GM10266 (cell line): Measurements from ENCODE around the gene HSFX3.
"Not testable (repeated sequence)": the region's sequence is repeated elsewhere in the genome, so short reads cannot be mapped to it uniquely, and the experiment has no call there.

ENCODE experiments used
- DNase-seq: peaks from one replicate; pipeline ENCODE4 v3.0.0; 2012; ENCODE audit errors: extremely low spot score
- TF ChIP-seq, protein P1 (sequence below): IDR thresholded peaks from 2 replicates; pipeline ENCODE4 v1.5.1; 2012; ENCODE audit warnings: mild to moderate bottlenecking, low read depth; ENCODE audit not compliant: control insufficient read depth, insufficient read depth; ENCODE audit errors: missing control alignments

HSFX3 gene

DNA sequence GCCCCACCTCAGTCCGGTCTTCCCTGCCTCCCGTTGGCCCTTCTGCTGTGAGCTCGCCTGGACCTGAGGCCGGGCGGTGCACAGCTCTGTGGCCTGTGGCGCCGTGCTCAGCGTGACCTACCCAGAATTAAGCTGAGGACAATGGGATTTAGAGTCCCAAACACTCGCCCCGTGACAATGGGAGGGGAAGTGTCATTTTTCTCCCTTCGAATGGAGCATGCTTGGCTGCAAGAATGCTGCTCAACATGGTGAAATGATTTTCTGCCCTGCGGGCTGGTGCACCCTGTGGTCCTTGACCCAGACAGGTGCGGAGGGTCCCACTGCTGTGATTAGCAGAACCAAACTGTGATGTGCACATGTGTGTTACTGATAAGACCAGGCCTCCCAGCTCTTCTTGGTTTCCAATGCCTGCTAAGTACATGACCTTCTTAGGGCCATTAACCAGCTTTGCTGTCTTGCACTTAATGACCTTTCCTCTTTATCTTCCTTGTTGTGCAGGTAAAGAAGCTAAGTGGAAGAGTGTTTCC lies 8.1 kb downstream of the HSFX3 start:
- DNase-seq = no peak
- TF ChIP-seq, protein P1, sequence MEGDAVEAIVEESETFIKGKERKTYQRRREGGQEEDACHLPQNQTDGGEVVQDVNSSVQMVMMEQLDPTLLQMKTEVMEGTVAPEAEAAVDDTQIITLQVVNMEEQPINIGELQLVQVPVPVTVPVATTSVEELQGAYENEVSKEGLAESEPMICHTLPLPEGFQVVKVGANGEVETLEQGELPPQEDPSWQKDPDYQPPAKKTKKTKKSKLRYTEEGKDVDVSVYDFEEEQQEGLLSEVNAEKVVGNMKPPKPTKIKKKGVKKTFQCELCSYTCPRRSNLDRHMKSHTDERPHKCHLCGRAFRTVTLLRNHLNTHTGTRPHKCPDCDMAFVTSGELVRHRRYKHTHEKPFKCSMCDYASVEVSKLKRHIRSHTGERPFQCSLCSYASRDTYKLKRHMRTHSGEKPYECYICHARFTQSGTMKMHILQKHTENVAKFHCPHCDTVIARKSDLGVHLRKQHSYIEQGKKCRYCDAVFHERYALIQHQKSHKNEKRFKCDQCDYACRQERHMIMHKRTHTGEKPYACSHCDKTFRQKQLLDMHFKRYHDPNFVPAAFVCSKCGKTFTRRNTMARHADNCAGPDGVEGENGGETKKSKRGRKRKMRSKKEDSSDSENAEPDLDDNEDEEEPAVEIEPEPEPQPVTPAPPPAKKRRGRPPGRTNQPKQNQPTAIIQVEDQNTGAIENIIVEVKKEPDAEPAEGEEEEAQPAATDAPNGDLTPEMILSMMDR = no peak

DNA sequence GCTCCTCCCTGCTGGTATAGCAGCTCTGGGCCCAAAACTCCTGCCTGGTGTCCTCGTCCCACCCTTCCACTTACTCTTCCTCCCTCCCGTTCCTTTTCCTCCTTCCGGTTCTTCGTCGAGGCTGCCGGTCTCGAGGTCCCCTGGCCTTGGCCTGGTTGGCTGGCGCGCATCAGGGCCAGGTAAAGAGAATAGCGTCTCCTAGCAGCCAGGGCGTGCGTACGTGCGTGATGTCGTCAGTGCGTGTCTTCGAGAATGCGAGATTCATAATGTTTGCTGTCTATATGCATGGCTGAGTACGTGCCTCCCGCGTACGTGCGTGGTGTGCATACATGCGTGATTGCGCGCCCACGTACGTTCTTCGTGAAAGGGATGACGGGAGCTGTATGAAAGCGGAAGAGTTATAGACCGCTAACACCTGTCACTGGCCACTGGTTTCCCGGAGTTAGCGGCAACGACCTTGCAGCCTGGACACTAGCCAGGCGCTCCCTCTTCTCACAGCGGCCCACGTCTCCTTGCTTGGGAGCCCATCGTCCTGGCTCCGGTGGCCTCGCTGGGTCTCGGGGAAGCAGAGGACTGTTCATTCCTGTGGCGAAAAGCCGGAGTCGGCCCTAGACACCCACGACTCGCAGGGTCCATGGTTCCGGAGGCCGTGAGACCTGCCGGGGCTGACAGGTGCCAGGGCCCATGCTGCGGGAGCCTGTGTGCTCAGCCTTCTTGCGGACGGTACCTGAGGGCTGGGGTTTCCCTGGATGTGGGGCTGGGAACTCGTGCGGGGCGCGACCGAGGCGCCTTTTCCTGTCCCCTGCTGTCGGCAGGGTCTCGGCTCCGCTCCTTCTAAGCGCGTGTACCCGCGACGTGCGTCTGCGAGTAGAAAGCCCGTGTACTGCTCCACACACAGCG lies 8.9 kb downstream of the HSFX3 start, which contains the start of gene EOLA1:
Gene EOLA1 (plus strand): TSS at position 392 of the 900 bp plus-strand sequence. CDS start 4,619 bp downstream, outside the sequence.
- TF ChIP-seq, protein P1 = no peak
- peak; percentile 59 for DNase-seq

DNA sequence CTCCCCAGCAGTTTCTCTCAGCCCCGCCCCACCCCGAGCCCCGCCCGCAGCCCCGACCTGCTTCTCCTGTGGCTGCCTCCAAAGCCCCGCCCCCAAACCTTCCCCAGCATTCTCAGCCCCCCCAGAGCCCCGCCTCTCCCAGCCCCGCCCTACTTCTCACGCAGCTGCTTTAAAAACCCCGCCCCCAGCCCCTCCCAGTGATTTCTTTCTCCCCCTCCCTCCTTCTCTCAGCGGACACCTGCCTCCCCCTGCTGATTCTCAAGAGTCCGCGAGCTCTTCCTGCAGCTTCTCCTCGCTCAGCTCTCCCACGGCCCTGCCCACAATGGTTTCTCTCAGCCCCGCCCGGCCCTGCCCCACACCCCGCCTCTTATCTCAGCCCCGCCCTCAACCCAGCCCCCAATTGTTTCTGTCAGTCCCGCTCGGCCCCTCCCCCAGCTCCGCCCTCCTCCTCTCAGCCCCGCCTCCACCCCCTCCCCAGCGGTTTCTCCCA lies 9.5 kb downstream of the HSFX3 start:
- DNase-seq = peak; percentile 80
- TF ChIP-seq, protein P1 = no peak

DNA sequence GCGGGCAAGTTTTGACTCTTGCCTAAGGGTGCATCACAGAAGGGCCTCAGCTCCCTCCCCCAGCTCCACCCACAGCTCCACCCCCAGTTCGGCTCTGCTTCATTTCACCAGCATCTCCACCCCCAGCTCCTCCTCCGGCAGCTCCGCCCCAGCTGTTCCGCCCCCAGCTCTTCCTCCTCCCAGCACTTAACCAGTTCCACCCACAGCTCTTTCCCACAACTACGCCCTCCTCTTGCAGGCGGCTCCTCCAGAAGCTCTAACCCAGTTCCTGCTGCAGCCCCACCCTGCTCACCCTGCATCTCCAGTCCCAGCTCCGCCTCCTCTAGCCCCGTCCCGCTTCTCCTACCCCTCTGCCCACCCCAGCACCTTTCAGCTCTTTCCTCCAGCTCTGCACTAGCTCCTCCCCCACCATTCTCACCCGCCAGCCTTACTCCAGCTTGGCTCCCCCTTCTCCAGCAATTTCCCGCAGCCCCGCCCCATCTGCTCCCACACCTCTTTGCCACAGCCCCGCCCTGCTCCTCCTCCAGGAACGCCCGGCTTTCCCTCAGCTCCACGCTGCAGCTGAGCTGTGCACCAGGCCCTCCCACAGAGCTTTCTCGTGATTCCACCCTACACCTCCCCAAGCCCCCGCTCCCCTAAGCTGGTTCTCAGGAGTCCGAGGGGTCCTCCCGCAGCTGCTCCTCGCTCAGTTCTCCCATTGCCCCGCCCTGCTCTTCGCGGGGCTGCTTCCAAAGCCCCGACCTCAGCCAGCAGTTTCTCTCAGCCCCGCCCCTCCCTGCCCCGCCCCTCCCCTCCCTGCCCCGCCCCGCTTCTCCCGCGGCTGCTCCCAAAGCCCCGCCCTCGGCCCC lies 10.2 kb downstream of the HSFX3 start:
- TF ChIP-seq, protein P1 = no peak
- peak; percentile 55 for DNase-seq

DNA sequence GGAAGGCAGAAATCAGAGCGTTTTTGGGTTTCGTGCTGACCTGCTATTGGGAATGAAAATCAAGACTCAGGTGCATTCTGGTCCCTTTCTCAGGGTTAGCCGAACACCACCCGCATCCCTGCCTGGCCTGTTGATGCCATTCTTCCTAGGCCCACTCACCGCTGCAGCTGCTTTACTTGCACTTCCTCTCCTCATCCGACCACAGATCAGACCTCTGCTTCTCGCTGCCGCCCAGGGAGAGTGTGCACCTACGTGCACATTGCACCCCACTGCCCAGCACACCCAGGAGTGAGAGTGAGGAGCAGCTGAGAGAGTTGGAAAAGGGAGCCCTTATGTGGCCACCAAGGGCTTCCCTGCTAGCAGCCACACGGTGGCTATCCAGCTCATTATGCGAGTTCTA lies 12.2 kb downstream of the HSFX3 start:
- DNase-seq = not testable (repeated sequence)

DNA sequence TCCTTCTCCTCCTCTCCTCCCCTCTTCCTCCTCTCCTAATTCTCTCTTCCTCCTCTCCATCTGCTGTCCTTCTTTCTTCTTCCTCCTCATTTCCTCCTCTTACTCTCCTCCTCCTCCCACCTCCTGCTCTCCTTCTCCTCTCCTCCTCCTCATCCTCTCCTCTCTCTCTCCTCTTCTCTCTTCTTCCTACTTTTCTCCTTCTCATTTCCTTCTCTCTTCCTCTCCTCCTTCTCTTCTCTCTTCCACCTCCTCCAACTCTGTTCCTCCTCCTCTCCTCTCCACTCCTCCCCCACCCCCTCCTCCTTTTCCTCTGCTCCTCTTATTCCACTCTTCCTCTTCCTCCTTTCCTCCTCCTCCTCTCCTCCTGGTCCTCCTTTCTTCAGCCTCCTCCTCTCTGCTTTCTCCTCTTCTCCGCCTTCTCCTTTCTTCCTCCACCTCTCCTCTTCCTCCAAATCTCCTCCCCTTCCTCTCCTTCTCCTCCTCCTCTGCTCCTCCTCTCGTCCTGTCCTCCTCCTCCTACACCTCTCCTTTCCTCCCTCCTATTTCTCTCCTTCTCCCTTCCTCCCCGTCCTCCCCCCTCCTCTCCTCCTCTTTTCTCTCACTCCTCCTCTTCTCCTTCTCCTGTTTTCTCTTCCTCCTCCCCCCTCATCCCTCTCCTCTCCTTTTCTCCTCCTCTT lies 14.7 kb downstream of the HSFX3 start:
- DNase-seq = not testable (repeated sequence)

DNA sequence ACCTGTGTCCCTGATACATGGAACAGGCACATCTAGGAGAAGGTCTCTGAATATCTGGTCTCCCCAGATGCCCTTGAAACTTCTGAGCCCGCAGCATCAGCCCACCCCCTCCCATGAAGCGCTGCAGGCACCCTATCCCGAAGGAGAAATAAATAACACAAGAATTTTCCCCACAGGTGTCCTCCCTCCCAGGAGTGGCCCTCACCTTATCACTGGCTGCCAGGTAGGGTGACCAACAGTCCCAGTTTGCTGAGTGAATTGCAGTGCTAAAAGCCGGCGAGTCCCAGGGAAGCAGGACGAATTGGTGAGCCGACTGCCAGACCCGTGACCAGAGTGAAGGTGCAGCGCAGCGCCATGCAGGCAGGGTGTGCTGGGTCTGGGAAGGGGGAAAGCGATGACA lies 15.7 kb downstream of the HSFX3 start:
- DNase-seq = not testable (repeated sequence)

DNA sequence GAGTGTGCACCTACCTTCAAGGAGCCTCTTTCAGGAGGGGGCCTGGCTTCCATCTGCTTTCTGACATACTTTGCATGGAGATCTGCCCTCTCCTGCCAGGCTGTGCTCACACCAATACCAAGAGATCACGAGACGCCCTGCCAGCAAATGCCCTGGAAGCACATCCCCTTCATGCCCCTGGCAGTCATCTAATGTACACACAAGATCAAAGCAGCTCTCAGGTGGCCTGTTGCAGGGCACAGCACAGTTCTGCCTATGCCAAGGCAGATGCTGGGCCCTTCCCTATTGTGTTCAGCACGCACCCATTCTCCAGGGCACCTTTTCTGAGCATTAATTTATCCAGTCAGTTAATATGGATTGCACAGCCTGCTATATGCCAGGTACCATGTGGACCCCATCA lies 16.9 kb downstream of the HSFX3 start:
- DNase-seq = not testable (repeated sequence)

DNA sequence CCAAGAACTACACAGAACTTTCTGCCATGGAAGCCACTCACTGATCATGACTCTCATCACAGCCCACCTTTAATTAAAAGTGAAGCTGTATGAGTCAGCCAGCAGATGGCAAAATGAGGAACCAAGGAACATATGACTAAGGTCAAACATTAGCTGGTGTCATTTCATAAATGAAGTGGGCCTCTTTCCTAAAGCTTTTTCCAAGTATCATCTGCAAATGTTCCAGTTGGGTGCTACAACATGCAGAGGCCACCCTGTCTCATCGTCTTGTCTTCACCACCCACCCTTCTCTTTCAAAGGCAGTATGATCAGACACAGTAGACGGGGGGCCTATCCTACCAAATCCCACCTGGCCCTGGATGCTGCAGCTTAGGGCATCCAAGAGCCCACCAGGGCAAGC lies 18.1 kb downstream of the HSFX3 start:
- peak; percentile 8 for DNase-seq
- TF ChIP-seq, protein P1 = peak; percentile 6
